Prostate gland (tissue), 2 donors: ENCODE results near the gene CABP4. TPM values are rescaled to one million over a fixed set of nuclear protein-coding genes. Genes with fewer than 3 reads are reported as not detected.

Experiments
- DNase-seq: peaks from one replicate; pipeline ENCODE4 v3.0.0-alpha.2; 2019; ENCODE audit warnings: low spot score
- H3K27ac ChIP-seq, 2 donors: fragments of 200-600 bp; sonication (generic); 2 replicates each; pipeline ENCODE4 v1.5.1; 2017 to 2019
- H3K27me3 ChIP-seq: fragments of 200-600 bp; sonication (generic); replicated peaks from 2 replicates; pipeline ENCODE4 v1.5.1; 2019; ENCODE audit not compliant: insufficient read depth
- H3K36me3 ChIP-seq, 2 donors: fragments of 200-600 bp; sonication (generic); 1 replicate in 1 of 2; 2 replicates in 1 of 2; pipeline versions ENCODE4 v1.5.1 to v1.8.1; 2017 to 2019
- H3K4me1 ChIP-seq: fragments of 200-600 bp; sonication (generic); replicated peaks from 2 replicates; pipeline ENCODE4 v1.5.1; 2019
- H3K4me3 ChIP-seq, 2 donors: fragments of 200-600 bp; sonication (generic); 2 replicates each; pipeline ENCODE4 v1.5.1; 2017 to 2019
- H3K9me3 ChIP-seq: fragments of 200-600 bp; sonication (generic); 2 replicates; pipeline ENCODE4 v1.5.1; 2017
- POLR2A ChIP-seq: fragments of 450-650 bp; IDR thresholded peaks from one replicate; pipeline ENCODE4 v1.6.1; 2016; ENCODE audit warnings: antibody characterized with exemption, mild to moderate bottlenecking
- POLR2AphosphoS5 ChIP-seq: sonication (generic); formaldehyde crosslinking; IDR thresholded peaks from one replicate; pipeline ENCODE4 v1.6.1; 2017; ENCODE audit warnings: antibody characterized with exemption
- WGBS: methylation state at CpG from one replicate; pipeline ENCODE4 v1.1.5; 2018; 5-methylcytosine and 5-hydroxymethylcytosine counted together
- intact Hi-C: fragments of 100-400 bp; cut with DNase I; formaldehyde crosslinking; loops from one replicate; pipeline ENCODE4 v1.14.2; 2022
- total RNA-seq, 2 donors: library from RNA; depleted of rRNA; stranded (reverse); fragments of >200 nt; gene quantifications; one replicate each; pipeline ENCODE4 v1.1.0, GENCODE V29; 2016
- TF ChIP-seq, protein P1 (sequence below), 4 experiments: fragments of 200-600 bp in 2 of 4; fragments of 450-650 bp in 2 of 4; sonication (generic) in 2 of 4; IDR thresholded peaks; 1 replicate in 3 of 4; 2 replicates in 1 of 4; pipeline ENCODE4 v1.5.1; 2016 to 2019; ENCODE audit warnings: antibody characterized with exemption in 4 of 4, mild to moderate bottlenecking in 2 of 4, moderate library complexity in 2 of 4

Gene CABP4
- total RNA-seq, 2 donors from 2014 or later = 4.3 to 6.1 TPM

DNA sequence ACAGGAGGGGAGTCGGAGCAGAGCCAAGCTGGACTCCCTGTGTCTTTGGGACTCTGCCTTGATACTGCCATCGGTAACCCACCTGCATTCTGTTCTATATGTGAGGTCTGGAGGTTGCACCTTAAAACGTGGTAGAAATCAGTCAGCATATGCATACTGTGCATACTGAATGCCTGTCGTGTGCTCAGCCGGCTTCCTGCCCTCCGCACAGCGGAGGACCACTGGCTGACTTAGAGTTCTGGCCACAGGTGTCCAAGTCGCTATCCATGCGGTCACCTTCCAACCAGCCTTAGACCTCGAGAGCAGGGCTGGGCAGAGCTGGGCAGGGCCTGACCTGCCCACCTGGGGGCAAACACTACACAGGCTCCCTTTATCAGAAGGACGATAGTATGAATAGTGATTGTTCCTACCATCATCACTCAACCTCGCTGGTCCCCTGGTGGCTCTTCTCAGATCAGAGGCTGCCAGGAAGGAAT, 47.4 kb upstream of the CABP4 start:
- intact Hi-C loops = no loop called here
- no peak overlapping the region for H3K27ac ChIP-seq
- DNase-seq = no peak
- H3K9me3 ChIP-seq = no peaks in the 10 kb centered on the region
- 60% methylated on average over 12 of the region's 12 CpGs for WGBS
- H3K4me3 ChIP-seq = no peak overlapping the region
- H3K36me3 ChIP-seq = no peaks in the 10 kb centered on the region
- H3K4me1 ChIP-seq = no peaks in the 10 kb centered on the region
- TF ChIP-seq POLR2A (no peak), POLR2AphosphoS5 (no peak)
- TF ChIP-seq, protein P1, sequence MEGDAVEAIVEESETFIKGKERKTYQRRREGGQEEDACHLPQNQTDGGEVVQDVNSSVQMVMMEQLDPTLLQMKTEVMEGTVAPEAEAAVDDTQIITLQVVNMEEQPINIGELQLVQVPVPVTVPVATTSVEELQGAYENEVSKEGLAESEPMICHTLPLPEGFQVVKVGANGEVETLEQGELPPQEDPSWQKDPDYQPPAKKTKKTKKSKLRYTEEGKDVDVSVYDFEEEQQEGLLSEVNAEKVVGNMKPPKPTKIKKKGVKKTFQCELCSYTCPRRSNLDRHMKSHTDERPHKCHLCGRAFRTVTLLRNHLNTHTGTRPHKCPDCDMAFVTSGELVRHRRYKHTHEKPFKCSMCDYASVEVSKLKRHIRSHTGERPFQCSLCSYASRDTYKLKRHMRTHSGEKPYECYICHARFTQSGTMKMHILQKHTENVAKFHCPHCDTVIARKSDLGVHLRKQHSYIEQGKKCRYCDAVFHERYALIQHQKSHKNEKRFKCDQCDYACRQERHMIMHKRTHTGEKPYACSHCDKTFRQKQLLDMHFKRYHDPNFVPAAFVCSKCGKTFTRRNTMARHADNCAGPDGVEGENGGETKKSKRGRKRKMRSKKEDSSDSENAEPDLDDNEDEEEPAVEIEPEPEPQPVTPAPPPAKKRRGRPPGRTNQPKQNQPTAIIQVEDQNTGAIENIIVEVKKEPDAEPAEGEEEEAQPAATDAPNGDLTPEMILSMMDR (IDR thresholded peaks at IDR 0.05) = no peak
- H3K27me3 ChIP-seq = no peaks in the 10 kb centered on the region

DNA sequence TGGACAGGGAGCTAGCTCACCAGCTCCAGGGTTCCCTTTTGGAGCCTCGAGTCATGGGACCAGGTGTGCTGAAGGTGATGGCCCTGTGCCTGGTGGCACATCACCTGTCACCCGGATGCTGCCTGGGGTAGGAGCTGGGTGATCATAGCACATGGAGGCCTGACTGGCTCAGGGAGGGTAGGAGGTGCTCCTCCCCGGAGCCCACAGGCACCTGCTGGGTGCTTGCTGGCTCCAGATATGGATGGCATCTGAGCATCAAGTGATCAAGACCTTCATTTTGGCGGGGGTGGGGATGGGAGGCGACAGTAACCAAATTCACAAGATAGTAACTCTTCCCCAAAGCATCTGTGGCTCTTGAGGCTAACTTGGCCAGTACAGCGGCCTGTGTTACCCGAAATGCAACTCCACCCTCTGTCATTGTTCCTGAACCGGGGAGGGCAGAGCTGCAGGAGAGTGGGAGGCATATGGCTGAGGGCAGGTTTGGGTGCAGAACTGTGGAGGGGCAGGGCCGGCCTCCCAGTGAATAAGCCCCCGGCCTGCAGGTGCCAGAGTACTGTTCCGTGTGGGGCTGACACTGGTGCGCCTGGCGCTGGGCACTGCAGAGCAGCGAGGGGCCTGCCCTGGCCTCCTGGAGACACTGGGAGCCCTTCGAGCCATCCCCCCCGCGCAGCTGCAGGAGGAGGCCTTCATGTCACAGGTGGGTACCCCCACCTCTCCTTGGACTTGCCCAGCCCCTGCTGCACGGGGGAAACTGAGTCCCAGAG, 46.5 kb upstream of the CABP4 start:
- no peaks in the 10 kb centered on the region for H3K27me3 ChIP-seq
- H3K9me3 ChIP-seq = no peaks in the 10 kb centered on the region
- no peaks in the 10 kb centered on the region for H3K36me3 ChIP-seq
- TF ChIP-seq POLR2A (no peak), POLR2AphosphoS5 (no peak)
- TF ChIP-seq, protein P1 (IDR thresholded peaks at IDR 0.05) = no peak
- no peaks in the 10 kb centered on the region for H3K4me1 ChIP-seq
- 74% methylated on average over 18 of the region's 18 CpGs for WGBS
- intact Hi-C loops = no loop called here
- no peak overlapping the region for H3K4me3 ChIP-seq
- no peak for DNase-seq
- H3K27ac ChIP-seq = no peak overlapping the region

DNA sequence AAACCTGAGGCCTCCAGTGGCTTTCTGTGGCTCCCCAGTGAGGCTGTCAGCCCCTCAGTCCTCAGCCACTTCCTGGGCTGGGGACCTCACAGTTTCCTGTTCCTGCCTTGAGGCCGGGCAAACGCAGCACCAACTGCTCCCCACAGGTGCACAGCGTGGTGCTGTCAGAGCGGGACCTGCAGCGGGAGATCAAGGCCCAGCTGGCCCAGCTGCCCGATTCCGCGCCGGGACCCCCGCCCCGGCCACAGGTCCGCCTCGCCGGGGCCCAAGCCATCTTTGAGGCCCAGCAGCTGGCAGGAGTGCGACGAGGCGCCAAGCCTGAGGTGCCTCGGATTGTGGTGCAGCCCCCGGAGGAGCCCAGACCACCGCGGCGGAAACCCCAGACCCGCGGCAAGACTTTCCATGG, 45.9 kb upstream of the CABP4 start:
- DNase-seq = no peak
- intact Hi-C loops = no loop called here
- no peaks in the 10 kb centered on the region for H3K27me3 ChIP-seq

DNA sequence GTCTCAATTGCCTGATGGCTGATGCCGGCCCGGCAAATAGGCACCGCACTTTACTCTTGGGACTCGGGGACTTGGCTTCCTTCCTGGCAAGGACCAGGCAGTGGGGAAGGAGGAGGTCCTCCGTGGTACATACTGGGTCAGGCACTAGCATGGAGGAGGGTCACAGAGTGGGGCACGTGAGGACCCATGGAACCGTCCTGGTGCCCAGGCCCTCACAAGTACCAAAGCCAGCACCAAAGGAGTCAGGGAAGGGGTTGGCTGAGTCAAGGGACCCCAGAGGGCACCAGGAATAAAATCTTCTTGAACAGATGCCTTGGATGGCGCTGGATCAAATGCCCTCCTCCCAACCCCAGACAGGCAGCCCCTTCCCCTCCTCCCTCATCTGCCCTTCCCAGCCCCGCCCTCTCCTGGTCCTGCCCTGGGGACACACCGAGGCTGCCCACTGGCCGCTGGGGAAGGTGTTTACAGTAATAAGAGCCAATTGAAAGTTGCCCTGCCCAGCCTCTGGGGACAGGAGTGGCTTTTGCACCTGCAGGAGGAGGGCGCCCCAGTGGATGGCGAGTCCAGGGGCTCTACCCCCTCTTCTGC, 45.3 kb upstream of the CABP4 start:
- Histone ChIP-seq H3K27ac (no peak overlapping the region), H3K9me3 (no peaks in the 10 kb centered on the region), H3K4me3 (no peak overlapping the region), H3K27me3 (no peaks in the 10 kb centered on the region), H3K36me3 (no peaks in the 10 kb centered on the region), H3K4me1 (no peaks in the 10 kb centered on the region)
- TF ChIP-seq POLR2AphosphoS5 (no peak), POLR2A (no peak)
- TF ChIP-seq, protein P1 (IDR thresholded peaks at IDR 0.05) = no peak
- DNase-seq = no peak
- intact Hi-C loops = no loop called here
- 28% methylated on average over 13 of the region's 13 CpGs for WGBS

More for the DNA sequence above, 45.9 kb upstream of the CABP4 start:
- H3K9me3 ChIP-seq = no peaks in the 10 kb centered on the region
- no peak overlapping the region for H3K27ac ChIP-seq
- H3K4me3 ChIP-seq = no peak overlapping the region
- TF ChIP-seq POLR2AphosphoS5 (no peak), POLR2A (no peak)
- WGBS = 75% methylated on average over 11 of the region's 24 CpGs
- no peaks in the 10 kb centered on the region for H3K36me3 ChIP-seq
- H3K4me1 ChIP-seq = no peaks in the 10 kb centered on the region

DNA sequence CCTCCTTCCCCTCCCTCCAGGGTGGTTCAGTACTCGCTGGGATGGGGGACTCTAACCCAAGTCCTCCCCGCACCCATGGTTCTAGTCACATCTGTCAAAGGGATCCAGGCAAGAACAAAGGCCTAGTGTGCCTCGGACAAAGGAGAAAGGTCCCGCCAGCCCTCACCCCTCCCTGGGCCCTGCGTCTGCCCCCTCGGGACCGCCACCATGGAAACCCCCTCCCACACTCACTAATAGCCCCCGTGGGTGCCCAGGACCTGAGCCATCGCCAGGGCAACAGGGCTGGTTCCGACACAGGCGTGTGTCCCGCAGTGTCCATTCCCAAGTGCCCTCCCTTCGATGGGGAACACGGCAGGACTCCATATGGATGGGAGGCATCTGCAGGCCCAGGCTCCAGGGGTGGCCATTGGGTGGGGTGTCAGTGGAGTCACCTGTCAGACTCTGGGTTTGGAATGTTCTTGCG, 44.8 kb upstream of the CABP4 start:
- Histone ChIP-seq H3K27ac (no peak overlapping the region), H3K27me3 (no peaks in the 10 kb centered on the region), H3K36me3 (no peaks in the 10 kb centered on the region), H3K9me3 (no peaks in the 10 kb centered on the region), H3K4me3 (no peak overlapping the region), H3K4me1 (no peaks in the 10 kb centered on the region)
- intact Hi-C loops = no loop called here
- WGBS = 54% methylated on average over 15 of the region's 15 CpGs
- no peak for DNase-seq
- TF ChIP-seq POLR2A (no peak), POLR2AphosphoS5 (no peak)
- TF ChIP-seq, protein P1 (IDR thresholded peaks at IDR 0.05) = no peak
